HCT116 (cell line): Measurements from ENCODE around the gene LRRC51. TPM values are rescaled to one million over a fixed set of nuclear protein-coding genes. Genes with fewer than 3 reads are reported as not detected.

Experiments used
- ATAC-seq: fragments of 200-7000 bp; cut with Tn5 transposase; 2 replicates; pipeline ENCODE4 v1.9.1; 2020; ENCODE audit warnings: mild to moderate bottlenecking, moderate library complexity
- BruUV-seq: library from RNA; stranded (reverse); fragments of 400-500 nt; replicated peaks from 2 replicates; lab custom pipeline; 2021; lab: Mats Ljungman, UMichigan
- CTCF ChIA-PET: fragments of 300-600 bp; sonication (Branson Sonifier 250); formaldehyde crosslinking; loops from one replicate; lab custom pipeline; 2021; ENCODE audit warnings: antibody characterized with exemption; lab: Charles Lee
- POLR2A ChIA-PET: fragments of 300-600, 350-600 bp; sonication (Branson Sonifier 250); formaldehyde crosslinking; loops from one replicate; lab custom pipeline; 2021; ENCODE audit warnings: antibody characterized with exemption; lab: Charles Lee
- RAD21 ChIA-PET, 2 experiments: fragments of 300-600 bp; sonication (Branson Sonifier 250); formaldehyde crosslinking; loops; one replicate each; lab custom pipeline; 2023; ENCODE audit warnings: low total read pairs in 2 of 2; ENCODE audit not compliant: uncharacterized antibody in 2 of 2, unreplicated experiment in 2 of 2, low non-redundant PET in 1 of 2; lab: Charles Lee
- DNase-seq: peaks from one replicate; pipeline ENCODE4 v3.0.0-alpha.2; 2010; ENCODE audit warnings: low read depth, low spot score
- H2AFZ ChIP-seq: fragments of 200-600 bp; shearing (Covaris generic), sonication (generic); 2 replicates; pipeline ENCODE4 v1.6.1; 2017; ENCODE audit warnings: low read depth, mixed run types, mixed read lengths, antibody characterized with exemption, low read length; ENCODE audit not compliant: poor library complexity, severe bottlenecking
- H3K27ac ChIP-seq: 2 replicates; pipeline ENCODE4 v1.5.1; 2012; ENCODE audit warnings: low read depth, low read length
- H3K27me3 ChIP-seq: fragments of 200-600 bp; sonication (generic); 2 replicates; pipeline ENCODE4 v1.6.1; 2016; ENCODE audit warnings: mixed run types, low read length, mixed read lengths; ENCODE audit not compliant: insufficient read depth
- H3K36me3 ChIP-seq, 2 experiments: fragments of 200-500 bp in 1 of 2; fragments of 200-600 bp in 1 of 2; sonication (Bioruptor generic) in 1 of 2; sonication (generic) in 1 of 2; 2 replicates each; pipeline versions ENCODE4 v1.5.1 to v1.6.1; 2014 to 2016; ENCODE audit warnings: low read length in 2 of 2, inconsistent platforms in 1 of 2, mixed read lengths in 1 of 2, mixed run types in 1 of 2; ENCODE audit not compliant: insufficient read depth in 2 of 2, control insufficient read depth in 1 of 2
- H3K4me1 ChIP-seq, 2 experiments: fragments of 200-600 bp in 1 of 2; sonication (generic) in 1 of 2; 2 replicates each; pipeline versions ENCODE4 v1.5.1 to v1.6.1; 2012 to 2017; ENCODE audit warnings: low read length in 2 of 2, inconsistent platforms in 1 of 2, mild to moderate bottlenecking in 1 of 2, mixed read lengths in 1 of 2, mixed run types in 1 of 2, moderate library complexity in 1 of 2; ENCODE audit not compliant: insufficient read depth in 2 of 2, control insufficient read depth in 1 of 2
- H3K4me2 ChIP-seq: fragments of 200-600 bp; sonication (generic); 2 replicates; pipeline ENCODE4 v1.6.1; 2017; ENCODE audit warnings: mixed run types, low read length, mixed read lengths
- H3K4me3 ChIP-seq, 2 experiments: fragments of 200-600 bp in 1 of 2; sonication (generic) in 1 of 2; replicated peaks in 1 of 2; 2 replicates each; pipeline ENCODE4 v1.5.1; 2011 to 2016; ENCODE audit warnings: low read length in 2 of 2, control low read depth in 1 of 2, low read depth in 1 of 2, mild to moderate bottlenecking in 1 of 2, mixed read lengths in 1 of 2, mixed run types in 1 of 2
- H3K79me2 ChIP-seq: fragments of 200-600 bp; sonication (generic); 2 replicates; pipeline ENCODE4 v1.6.1; 2017; ENCODE audit warnings: mild to moderate bottlenecking, mixed run types, low read length, moderate library complexity, mixed read lengths; ENCODE audit not compliant: insufficient read depth
- H3K9ac ChIP-seq: fragments of 200-600 bp; sonication (generic); 2 replicates; pipeline ENCODE4 v1.6.1; 2016; ENCODE audit warnings: low read length, mixed read lengths
- H3K9me2 ChIP-seq: fragments of 200-600 bp; sonication (generic), shearing (Covaris generic); 2 replicates; pipeline ENCODE4 v1.6.1; 2017; ENCODE audit warnings: mixed run types, mild to moderate bottlenecking, moderate library complexity; ENCODE audit not compliant: insufficient read depth
- H3K9me3 ChIP-seq, 2 experiments: fragments of 200-500 bp in 1 of 2; fragments of 200-600 bp in 1 of 2; sonication (Bioruptor generic) in 1 of 2; sonication (generic) in 1 of 2; 2 replicates each; pipeline ENCODE4 v1.6.1; 2014 to 2017; ENCODE audit warnings: low read length in 2 of 2, mixed read lengths in 2 of 2, inconsistent platforms in 1 of 2, low read depth in 1 of 2, mild to moderate bottlenecking in 1 of 2, mixed run types in 1 of 2, moderate library complexity in 1 of 2; ENCODE audit not compliant: control insufficient read depth in 1 of 2, insufficient read depth in 1 of 2
- H4K20me1 ChIP-seq: fragments of 200-600 bp; sonication (generic), shearing (Covaris generic); 2 replicates; pipeline ENCODE4 v1.6.1; 2017; ENCODE audit warnings: mixed run types, mild to moderate bottlenecking, moderate library complexity; ENCODE audit not compliant: insufficient read depth
- EGR1 ChIP-seq: IDR thresholded peaks from 2 replicates; pipeline ENCODE4 v1.6.1; 2012; ENCODE audit warnings: low read depth
- EZH2phosphoT487 ChIP-seq: fragments of 200-600 bp; IDR thresholded peaks from 2 replicates; pipeline ENCODE4 v1.6.1; 2018; ENCODE audit warnings: antibody characterized with exemption, borderline replicate concordance
- FOSL1 ChIP-seq: IDR thresholded peaks from 2 replicates; pipeline ENCODE4 v1.6.1; 2012; ENCODE audit warnings: low read depth
- POLR2A ChIP-seq: IDR thresholded peaks from 2 replicates; pipeline ENCODE4 v1.7.0; 2011; ENCODE audit warnings: borderline replicate concordance; ENCODE audit not compliant: insufficient read depth, insufficient read length; ENCODE audit errors: extremely low read depth
- RAD21 ChIP-seq: IDR thresholded peaks from 2 replicates; pipeline ENCODE4 v1.6.1; 2012; ENCODE audit warnings: low read depth, mild to moderate bottlenecking
- SP1 ChIP-seq: IDR thresholded peaks from 2 replicates; pipeline ENCODE4 v1.6.1; 2012; ENCODE audit warnings: low read depth
- SRF ChIP-seq: IDR thresholded peaks from 2 replicates; pipeline ENCODE4 v1.6.1; 2012; ENCODE audit warnings: low read depth
- TCF7L2 ChIP-seq: IDR thresholded peaks from 2 replicates; pipeline ENCODE4 v1.7.0; 2011; ENCODE audit warnings: borderline replicate concordance, inconsistent platforms; ENCODE audit not compliant: insufficient read depth, insufficient read length; ENCODE audit errors: extremely low read depth
- YY1 ChIP-seq: IDR thresholded peaks from 2 replicates; pipeline ENCODE4 v1.6.1; 2011; ENCODE audit warnings: low read length, low read depth, moderate library complexity, mild to moderate bottlenecking; ENCODE audit not compliant: insufficient replicate concordance; ENCODE audit errors: extremely low read depth
- ZFX ChIP-seq: fragments of 450-650 bp; IDR thresholded peaks from 2 replicates; pipeline ENCODE4 v1.6.1; 2017
- intact Hi-C: fragments of 100-400 bp; cut with micrococcal nuclease; formaldehyde crosslinking; loops from 2 replicates; pipeline ENCODE4 v1.10.0; 2022
- total RNA-seq: library from RNA; stranded (reverse); gene quantifications from one replicate; pipeline ENCODE4 v1.2.1, GENCODE V29; 2021; ENCODE audit not compliant: unreplicated experiment
- TF ChIP-seq, protein P1 (sequence below), 3 experiments: fragments of 200-600 bp in 1 of 3; sonication (generic) in 1 of 3; IDR thresholded peaks in 2 of 3; conservative IDR thresholded peaks in 1 of 3; 2 replicates each; pipeline ENCODE4 v1.5.1; 2012 to 2017; ENCODE audit warnings: low read depth in 2 of 3, low read length in 2 of 3, antibody characterized with exemption in 1 of 3, borderline replicate concordance in 1 of 3, control low read depth in 1 of 3, mild to moderate bottlenecking in 1 of 3, mixed read lengths in 1 of 3, mixed run types in 1 of 3, moderate library complexity in 1 of 3; ENCODE audit not compliant: insufficient read depth in 1 of 3
- TF ChIP-seq, protein P2 (sequence below): IDR thresholded peaks from 2 replicates; pipeline ENCODE4 v1.6.1; 2012

The LRRC51 gene
- total RNA-seq, 1 experiment from 2014 or later, result 10.8 TPM

- TF ChIP-seq ZFX, result no peak
- no peak for TF ChIP-seq TCF7L2
- no peak for TF ChIP-seq EGR1
- TF ChIP-seq YY1, result no peak
- TF ChIP-seq SP1, result no peak
- TF ChIP-seq, protein P1, sequence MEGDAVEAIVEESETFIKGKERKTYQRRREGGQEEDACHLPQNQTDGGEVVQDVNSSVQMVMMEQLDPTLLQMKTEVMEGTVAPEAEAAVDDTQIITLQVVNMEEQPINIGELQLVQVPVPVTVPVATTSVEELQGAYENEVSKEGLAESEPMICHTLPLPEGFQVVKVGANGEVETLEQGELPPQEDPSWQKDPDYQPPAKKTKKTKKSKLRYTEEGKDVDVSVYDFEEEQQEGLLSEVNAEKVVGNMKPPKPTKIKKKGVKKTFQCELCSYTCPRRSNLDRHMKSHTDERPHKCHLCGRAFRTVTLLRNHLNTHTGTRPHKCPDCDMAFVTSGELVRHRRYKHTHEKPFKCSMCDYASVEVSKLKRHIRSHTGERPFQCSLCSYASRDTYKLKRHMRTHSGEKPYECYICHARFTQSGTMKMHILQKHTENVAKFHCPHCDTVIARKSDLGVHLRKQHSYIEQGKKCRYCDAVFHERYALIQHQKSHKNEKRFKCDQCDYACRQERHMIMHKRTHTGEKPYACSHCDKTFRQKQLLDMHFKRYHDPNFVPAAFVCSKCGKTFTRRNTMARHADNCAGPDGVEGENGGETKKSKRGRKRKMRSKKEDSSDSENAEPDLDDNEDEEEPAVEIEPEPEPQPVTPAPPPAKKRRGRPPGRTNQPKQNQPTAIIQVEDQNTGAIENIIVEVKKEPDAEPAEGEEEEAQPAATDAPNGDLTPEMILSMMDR (IDR thresholded peaks at IDR 0.05 in 2 of 3, conservative IDR thresholded peaks at IDR 0.05 in 1 of 3; ENCODE audit: borderline replicate concordance in 1 of 3, insufficient read depth in 1 of 3, low read depth in 2 of 3, low read length in 2 of 3), result no peak
- TF ChIP-seq EZH2phosphoT487, result no peak
These were observed 1.3 kb downstream of the LRRC51 start (continued) for GRCh38 chr11:72081821-72082453.

DNA sequence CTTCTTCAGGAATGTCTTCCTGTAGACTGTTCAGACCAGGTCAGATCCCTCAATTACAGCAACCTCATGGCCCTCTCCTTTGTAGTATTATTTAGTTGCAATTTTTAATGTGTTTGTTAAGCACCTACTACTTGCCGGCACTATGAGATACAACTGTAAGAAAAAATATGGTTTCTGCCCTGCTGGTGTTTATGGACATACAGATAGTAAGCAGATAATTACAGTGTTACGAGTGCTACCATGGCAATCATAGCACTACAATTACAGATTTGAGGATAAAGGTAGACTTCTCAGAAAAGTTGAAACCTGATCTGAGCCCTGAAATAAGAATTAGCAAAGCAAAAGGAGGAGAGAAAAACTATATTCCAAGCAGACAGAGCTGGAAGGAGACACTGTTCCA, 2.8 kb downstream of the LRRC51 start:
- Histone ChIP-seq H3K4me3 (no peak overlapping the region), H3K4me2 (no peak overlapping the region), H3K9me2 (no peaks in the 10 kb centered on the region), H2AFZ (no peak overlapping the region), H4K20me1 (no peaks in the 10 kb centered on the region), H3K79me2 (peaks cover 17% of the 10 kb centered on the region)
- DNase-seq (no peak), ATAC-seq (no peak)
- CTCF ChIA-PET, result no interaction called here
- TF ChIP-seq RAD21, result no peak
- TF ChIP-seq SRF, result no peak
- TF ChIP-seq, protein P2, sequence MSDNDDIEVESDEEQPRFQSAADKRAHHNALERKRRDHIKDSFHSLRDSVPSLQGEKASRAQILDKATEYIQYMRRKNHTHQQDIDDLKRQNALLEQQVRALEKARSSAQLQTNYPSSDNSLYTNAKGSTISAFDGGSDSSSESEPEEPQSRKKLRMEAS, result no peak
- TF ChIP-seq POLR2A, result no peak
- no peak for TF ChIP-seq SP1
- TF ChIP-seq FOSL1, result no peak
- TF ChIP-seq, all 23 proteins: peak for 0
- no TSS peak for BruUV-seq
- H3K27me3 ChIP-seq, result no peaks in the 10 kb centered on the region
- intact Hi-C loops, result no loop called here
- ChIA-PET POLR2A (no interaction called here), RAD21 (no interaction called here)
- H3K4me1 ChIP-seq, result peaks cover 2 to 23% of the 10 kb centered on the region in 2 experiments; a peak in 3 of 4 replicates
- no peaks in the 10 kb centered on the region for H3K9me3 ChIP-seq
- no peak overlapping the region for H3K9ac ChIP-seq
- no peak overlapping the region for H3K27ac ChIP-seq
- H3K36me3 ChIP-seq, result no peaks in the 10 kb centered on the region
